GM18909 (cell line): ENCODE measurements around the gene CASP2.
"Not testable (repeated sequence)": the region's sequence is repeated elsewhere in the genome, so short reads cannot be mapped to it uniquely, and the experiment has no call there.

Experiments used
- ATAC-seq: cut with Tn5 transposase; IDR thresholded peaks from one replicate; pipeline ENCODE4 v1.9.1; 2021; ENCODE audit warnings: mild to moderate bottlenecking; ENCODE audit not compliant: unreplicated experiment, poor library complexity

CASP2 gene

DNA sequence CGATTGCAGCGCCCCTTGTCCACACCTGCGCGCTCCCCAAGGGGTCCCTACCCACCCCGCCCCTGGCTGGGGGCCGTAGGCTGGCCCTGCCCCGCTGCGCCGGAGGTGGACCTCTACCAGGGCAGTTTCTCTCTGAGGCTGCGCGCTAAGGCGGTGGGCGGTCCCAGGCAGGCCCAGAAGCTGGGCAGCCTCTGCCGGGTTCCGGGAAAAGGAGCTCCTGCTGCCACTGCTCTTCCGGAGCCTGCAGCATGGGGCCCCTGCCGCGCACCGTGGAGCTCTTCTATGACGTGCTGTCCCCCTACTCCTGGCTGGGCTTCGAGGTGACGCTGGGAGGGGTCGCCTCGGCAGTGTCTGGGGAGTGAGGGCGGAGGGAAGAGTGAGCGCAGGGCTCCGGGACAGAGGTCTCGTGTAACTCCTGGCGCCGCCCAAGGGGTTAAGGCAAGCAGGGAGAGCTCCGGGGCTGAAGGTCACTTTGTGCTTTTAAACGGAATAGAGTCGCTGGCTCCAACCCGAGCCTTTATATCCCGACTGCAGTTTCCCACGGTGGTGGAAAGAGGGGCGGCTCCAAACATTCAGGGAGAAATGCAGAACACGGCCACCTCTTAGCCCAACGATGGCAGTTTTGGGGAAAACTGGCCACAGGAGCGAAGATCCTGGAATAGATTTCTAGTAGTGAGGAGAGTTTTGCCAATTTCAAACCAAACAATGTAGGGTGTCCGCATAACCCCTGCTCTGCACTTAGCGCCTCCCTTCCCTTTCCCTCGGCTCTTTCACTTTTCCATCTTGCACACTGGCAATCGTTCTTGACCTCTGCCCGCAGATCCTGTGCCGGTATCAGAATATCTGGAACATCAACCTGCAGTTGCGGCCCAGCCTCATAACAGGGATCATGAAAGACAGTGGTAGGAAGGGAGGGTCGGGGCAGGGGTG, 24.6 kb upstream of the CASP2 start, which contains the start of gene GSTK1:
Gene GSTK1 (plus strand): TSS at position 176 of the 930 bp plus-strand sequence. CDS start 73 bp downstream, at position 249.
- ATAC-seq = peak; percentile 97

DNA sequence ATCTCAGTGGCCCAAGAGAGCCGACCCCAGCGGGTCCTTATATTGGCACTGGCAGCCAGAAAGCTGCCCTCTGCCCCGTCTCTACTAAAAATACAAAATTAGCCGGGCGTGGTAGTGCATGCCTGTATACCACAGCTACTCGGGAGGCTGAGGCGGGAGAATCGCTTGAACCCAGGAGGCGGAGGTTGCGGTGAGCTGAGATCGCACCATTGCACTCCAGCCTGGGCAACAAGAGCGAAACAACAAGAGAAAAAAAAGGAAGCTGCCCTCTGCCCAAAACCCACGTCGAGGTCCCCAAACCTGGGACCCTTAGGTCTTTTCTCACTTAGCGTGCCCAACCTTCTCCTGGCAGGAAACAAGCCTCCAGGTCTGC, 24.0 kb upstream of the CASP2 start:
- not testable (repeated sequence) for ATAC-seq

DNA sequence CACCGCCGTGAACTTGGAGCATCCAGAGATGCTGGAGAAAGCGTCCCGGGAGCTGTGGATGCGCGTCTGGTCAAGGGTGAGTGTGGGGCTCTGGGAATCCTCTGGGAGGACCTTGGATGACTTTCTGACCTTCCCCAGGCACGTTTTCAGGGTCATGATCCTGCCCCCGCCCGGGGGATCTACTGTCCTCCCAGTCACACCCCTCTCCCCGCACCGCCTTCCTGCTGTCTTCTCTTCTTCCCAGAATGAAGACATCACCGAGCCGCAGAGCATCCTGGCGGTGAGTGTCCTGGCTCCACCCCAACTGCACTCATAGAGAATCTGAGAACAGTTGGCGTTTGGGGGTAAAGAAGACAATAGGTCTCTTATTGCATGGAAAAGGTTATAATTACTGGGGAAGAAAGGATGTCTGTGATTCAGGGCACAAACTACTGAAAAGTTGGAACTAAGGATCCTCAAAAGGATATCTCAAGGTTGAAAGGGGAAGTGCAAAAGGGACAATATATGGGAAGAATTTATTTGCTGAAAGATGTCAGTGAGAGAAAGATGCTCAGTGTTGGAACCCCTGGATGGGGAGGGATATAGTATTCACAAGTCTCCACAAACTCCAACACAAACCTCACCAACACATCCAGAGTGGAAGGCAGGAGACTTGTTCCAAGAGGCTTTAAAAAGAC, 23.0 kb upstream of the CASP2 start:
- no peak for ATAC-seq

DNA sequence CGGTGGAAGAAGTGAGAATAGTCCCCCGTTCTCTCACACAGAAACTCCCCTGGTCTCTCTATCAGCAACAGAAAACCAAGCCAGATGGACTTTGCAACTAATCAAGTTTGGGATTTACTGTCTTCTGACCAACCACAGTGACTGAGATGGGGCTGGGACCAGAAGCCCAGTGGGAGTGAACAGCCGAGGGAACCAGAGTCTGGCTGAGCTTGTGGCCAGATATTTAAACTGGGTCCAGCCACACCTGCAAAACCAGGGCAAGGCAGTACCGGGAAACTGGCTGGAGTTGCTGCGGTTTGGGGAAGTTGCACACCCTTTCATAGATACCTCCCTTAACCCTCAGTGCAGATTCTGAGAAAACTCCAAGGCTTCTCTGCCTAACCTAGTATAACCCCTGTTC, 18.9 kb upstream of the CASP2 start:
- no peak for ATAC-seq

DNA sequence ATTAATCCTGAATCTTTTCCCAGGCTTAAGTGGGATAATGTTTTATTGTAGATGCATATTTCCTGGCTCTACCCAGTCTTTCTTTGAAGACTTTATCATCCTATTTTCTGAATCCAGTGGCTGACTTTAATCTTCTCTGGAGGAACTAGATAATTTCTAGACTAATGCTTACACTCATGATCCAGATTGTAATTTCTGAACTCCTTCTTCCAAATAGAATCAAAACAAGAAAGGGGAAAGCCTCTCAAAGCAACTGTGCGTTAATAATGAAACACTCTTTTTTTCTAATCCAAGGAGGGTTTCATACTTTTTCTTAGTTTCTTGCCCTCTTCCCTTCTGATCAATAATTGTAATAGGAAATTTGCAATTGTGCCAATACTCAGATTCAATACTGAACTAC, 16.9 kb upstream of the CASP2 start:
- ATAC-seq = no peak

DNA sequence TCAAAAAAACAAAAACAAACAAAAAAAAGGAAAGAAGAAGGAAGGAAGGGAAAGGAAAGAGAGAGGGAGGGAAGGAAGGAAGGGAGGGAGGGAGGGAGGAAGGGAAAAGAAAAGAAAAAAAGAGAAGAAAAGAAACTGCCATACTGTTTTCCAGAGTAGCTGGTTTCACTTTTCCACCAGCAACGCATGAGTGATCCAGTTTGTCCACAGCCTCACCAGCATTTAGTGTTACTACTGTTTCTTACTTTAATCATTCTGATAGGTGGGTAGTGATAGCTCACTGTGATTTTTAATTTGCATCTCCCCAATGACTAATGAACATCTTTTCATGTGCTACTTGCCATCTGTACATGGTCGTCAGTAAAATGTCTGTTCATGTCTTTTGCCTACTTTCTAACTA, 15.3 kb upstream of the CASP2 start:
- no peak for ATAC-seq

DNA sequence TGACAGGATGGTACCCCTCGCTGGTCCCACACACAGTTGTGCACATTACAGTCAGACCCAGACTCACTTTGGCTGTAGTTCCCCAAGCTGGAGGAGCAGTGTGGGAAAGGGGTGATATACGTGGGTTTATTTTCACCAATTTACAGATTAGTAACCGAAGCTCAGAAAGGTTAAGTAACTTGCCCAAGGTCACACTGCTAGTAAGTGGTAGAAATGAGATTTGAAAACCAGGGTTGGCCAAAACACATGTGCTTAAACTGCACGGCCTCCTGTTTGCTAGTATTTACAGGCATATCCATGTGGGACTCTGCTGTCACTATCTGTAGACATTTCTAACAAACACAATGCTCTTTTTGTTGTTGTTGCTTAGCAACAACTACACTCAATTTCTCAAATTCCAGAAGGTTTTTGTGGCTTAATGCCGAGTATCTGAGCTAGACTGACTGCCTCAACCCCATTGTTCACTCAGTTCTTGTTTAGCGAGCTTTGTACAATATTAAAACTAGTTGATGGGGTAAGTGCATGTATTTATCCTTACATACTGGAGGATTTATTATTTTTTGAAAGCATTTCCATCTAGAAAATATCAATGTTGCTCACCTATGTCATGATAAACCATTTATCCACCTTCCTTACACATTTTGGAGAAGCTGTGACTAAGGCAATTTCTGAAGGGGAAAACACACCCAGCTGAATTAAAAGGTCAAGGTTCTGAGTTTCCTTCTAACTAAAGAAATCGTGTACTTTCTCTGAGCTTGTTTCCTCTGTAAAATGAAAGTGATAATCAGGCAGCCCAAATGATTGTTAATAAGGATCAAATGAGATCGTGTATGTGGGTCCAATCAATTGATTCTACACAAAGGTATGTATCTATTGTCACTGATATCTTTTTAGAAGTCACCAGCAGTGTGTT, 8.7 kb upstream of the CASP2 start:
- no peak for ATAC-seq

GRCh38 chr7:143280160-143280559, 8.0 kb upstream of the CASP2 start:
- no peak for ATAC-seq

GRCh38 chr7:143280566-143280965, 7.6 kb upstream of the CASP2 start:
- ATAC-seq = no peak

DNA sequence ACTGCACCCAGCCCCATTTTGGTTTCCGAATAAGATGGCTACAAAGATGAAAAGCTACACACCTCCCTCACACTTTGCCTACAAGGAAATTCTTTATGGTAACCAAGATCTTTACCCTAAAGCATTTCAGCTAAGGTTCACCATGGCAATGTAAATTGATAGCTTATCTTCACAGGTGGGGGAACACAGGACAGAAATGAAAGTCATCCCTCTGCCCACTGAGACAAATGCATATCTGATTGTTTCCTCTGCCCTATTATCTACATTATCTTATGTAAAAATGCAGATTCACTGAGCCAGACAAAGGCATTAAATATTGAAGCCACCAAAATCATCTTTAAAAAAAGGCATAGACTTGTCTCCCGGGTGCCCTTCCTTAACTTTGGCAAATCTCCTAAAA, 6.6 kb upstream of the CASP2 start:
- no peak for ATAC-seq

- no peak for ATAC-seq
Observed at GRCh38 chr7:143282124-143282523, 6.0 kb upstream of the CASP2 start.

DNA sequence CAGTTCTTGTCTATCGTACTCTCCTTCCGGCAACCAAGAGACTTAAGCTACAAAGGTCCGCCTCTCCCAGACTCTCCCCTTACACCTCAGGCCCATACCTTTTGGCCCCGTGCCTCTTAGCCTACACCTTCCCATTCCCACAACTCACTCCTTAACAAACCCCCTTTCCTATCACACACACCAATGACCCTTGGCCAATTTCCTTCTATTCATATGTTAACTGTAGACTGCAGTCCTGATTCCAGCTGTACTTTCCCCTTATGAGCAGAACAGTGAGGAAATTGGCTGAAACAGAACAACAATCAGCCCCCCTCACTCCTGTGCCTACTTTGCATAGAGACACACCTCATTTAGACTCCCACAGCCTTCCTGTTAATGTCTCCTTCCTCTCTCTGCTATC, 4.8 kb upstream of the CASP2 start:
- ATAC-seq = no peak

DNA sequence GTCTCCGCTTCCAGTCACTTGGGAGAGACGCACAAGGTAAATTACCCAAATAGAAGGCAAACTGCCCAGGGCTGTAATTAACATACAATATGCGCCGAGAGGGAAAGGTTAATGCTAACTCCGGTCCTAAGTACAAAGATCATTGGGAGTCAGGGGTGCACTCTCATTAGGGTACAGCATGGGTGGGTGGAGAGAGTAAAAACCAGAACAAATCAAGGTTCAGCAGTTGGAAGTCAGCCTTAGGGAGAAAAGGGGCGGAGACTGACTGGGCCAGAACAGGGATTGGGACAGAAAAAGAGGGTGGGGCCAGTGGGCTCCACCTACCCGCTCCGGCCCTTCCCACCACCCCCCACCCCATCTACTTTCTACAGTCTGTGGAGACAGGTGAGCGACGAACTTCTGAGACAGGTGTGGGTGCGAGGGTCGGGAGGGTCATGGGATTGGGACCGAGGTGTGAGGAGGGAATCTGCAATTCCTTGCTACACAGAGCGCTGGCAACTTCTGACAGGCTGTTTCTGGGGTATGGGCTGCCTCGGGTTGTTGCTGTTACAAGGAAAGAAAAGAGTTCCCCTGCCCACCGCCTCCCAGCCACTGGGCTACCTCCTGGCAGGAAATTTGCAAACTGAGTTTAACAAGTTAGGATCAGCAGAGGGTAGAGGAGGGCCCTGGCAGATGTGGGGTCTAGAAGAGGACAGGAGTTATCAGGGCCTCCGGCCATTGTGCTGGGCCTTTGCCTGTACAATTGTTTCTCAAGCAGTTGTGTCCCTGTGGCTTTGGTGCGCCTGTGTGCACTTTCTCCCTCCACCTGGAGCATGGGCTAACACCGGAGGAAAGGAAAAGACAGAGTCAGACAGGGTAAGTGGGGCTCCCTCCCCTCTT, 3.3 kb upstream of the CASP2 start, which contains the start of gene TMEM139:
Gene TMEM139 (plus strand): TSS at position 368 of the 879 bp plus-strand sequence. CDS start 1,000 bp downstream, outside the sequence.
- ATAC-seq = no peak

- no peak for ATAC-seq
Observed at GRCh38 chr7:143285470-143285778, 2.7 kb upstream of the CASP2 start.

GRCh38 chr7:143285806-143286521, 2.2 kb upstream of the CASP2 start:
- ATAC-seq = no peak

- ATAC-seq = no peak
Observed at GRCh38 chr7:143286522-143286890, 1.6 kb upstream of the CASP2 start.

GRCh38 chr7:143287339-143287934, 714 bp upstream of the CASP2 start:
- ATAC-seq = no peak

- ATAC-seq = no peak
Observed at GRCh38 chr7:143288836-143289235, 685 bp downstream of the CASP2 start.

- ATAC-seq = no peak
Observed at GRCh38 chr7:143289421-143289820, 1.3 kb downstream of the CASP2 start.
